Panc1 (cell line): ENCODE results near the gene NTM. TPM values are rescaled to one million over a fixed set of nuclear protein-coding genes. Genes with fewer than 3 reads are reported as not detected.

Experiments used
- ATAC-seq: fragments of 200-7000 bp; cut with Tn5 transposase; 2 replicates; pipeline ENCODE4 v1.9.1; 2020; ENCODE audit warnings: mild to moderate bottlenecking, moderate library complexity
- BruUV-seq: library from RNA; stranded (reverse); fragments of 400-500 nt; replicated peaks from 2 replicates; lab custom pipeline; 2021; lab: Mats Ljungman, UMichigan
- CTCF ChIA-PET: fragments of 300-600 bp; sonication (Branson Sonifier 250); formaldehyde crosslinking; loops from one replicate; lab custom pipeline; 2022; ENCODE audit warnings: antibody characterized with exemption; lab: Charles Lee
- POLR2A ChIA-PET: fragments of 300-600 bp; sonication (Branson Sonifier 250); formaldehyde crosslinking; loops from one replicate; lab custom pipeline; 2022; ENCODE audit warnings: antibody characterized with exemption; lab: Charles Lee
- DNase-seq: peaks from one replicate; pipeline ENCODE4 v3.0.0-alpha.2; 2010; ENCODE audit warnings: low read depth, low spot score
- H3K27ac ChIP-seq: 2 replicates; pipeline ENCODE4 v1.5.1; 2011; ENCODE audit warnings: mild to moderate bottlenecking, low read length, inconsistent platforms
- H3K27me3 ChIP-seq: fragments of 200-500 bp; sonication (Bioruptor generic); 2 replicates; pipeline ENCODE4 v1.6.0; 2014; ENCODE audit warnings: low read length, inconsistent platforms; ENCODE audit not compliant: control insufficient read depth, insufficient read depth
- H3K36me3 ChIP-seq: fragments of 200-500 bp; sonication (Bioruptor generic); 2 replicates; pipeline ENCODE4 v1.5.1; 2014; ENCODE audit warnings: inconsistent platforms, mild to moderate bottlenecking, low read length, moderate library complexity; ENCODE audit not compliant: control insufficient read depth, insufficient read depth
- H3K4me1 ChIP-seq: 2 replicates; pipeline ENCODE4 v1.5.1; 2011; ENCODE audit warnings: inconsistent platforms, mild to moderate bottlenecking, low read length, moderate library complexity; ENCODE audit not compliant: control insufficient read depth, insufficient read depth
- H3K4me3 ChIP-seq, 2 experiments: 2 replicates each; pipeline ENCODE4 v1.5.1; 2011 to 2012; ENCODE audit warnings: low read depth in 2 of 2, low read length in 2 of 2, mild to moderate bottlenecking in 2 of 2, inconsistent platforms in 1 of 2, moderate library complexity in 1 of 2
- H3K9me3 ChIP-seq: fragments of 200-500 bp; sonication (Bioruptor generic); 2 replicates; pipeline ENCODE4 v1.5.1; 2014; ENCODE audit warnings: low read depth, mild to moderate bottlenecking, inconsistent platforms, low read length, moderate library complexity; ENCODE audit not compliant: control insufficient read depth, insufficient read depth
- CTCF ChIP-seq: fragments of 450-650 bp; IDR thresholded peaks from 2 replicates; pipeline ENCODE4 v1.5.1; 2017; ENCODE audit warnings: mild to moderate bottlenecking
- POLR2AphosphoS5 ChIP-seq: IDR thresholded peaks from 2 replicates; pipeline ENCODE4 v1.6.1; 2012; ENCODE audit warnings: mild to moderate bottlenecking, low read depth, low read length, moderate library complexity
- REST ChIP-seq, 2 experiments: IDR thresholded peaks; 2 replicates each; pipeline ENCODE4 v1.6.1; 2011 to 2012; ENCODE audit warnings: low read depth in 2 of 2, control low read depth in 1 of 2, low read length in 1 of 2, mild to moderate bottlenecking in 1 of 2, moderate library complexity in 1 of 2; ENCODE audit not compliant: insufficient read depth in 1 of 2
- SIN3A ChIP-seq: IDR thresholded peaks from 2 replicates; pipeline ENCODE4 v1.6.1; 2012; ENCODE audit warnings: low read depth, mild to moderate bottlenecking, low read length, moderate library complexity, borderline replicate concordance; ENCODE audit not compliant: insufficient read depth
- TCF7L2 ChIP-seq: IDR thresholded peaks from 2 replicates; pipeline ENCODE4 v1.6.1; 2011; ENCODE audit warnings: mild to moderate bottlenecking, low read depth, low read length, inconsistent platforms
- in situ Hi-C: cut with HindIII; loops from 2 replicates; pipeline ENCODE4 v1.10.0; 2016; ENCODE audit warnings: low sequenced_read_pairs, low pct_unique_long_range_greater_than_20kb
- intact Hi-C: fragments of 100-400 bp; cut with micrococcal nuclease; formaldehyde crosslinking; loops from one replicate; pipeline ENCODE4 v1.10.0; 2022; ENCODE audit not compliant: unreplicated experiment
- total RNA-seq: library from RNA; stranded (reverse); gene quantifications from one replicate; pipeline ENCODE4 v1.2.1, GENCODE V29; 2021; ENCODE audit not compliant: unreplicated experiment

NTM gene
- total RNA-seq, 1 experiment from 2014 or later = 0.10 TPM

GRCh38 chr11:132022285-132022684, 651.9 kb downstream of the NTM start:
- Histone ChIP-seq H3K4me1 (no peaks in the 10 kb centered on the region), H3K27ac (no peak overlapping the region), H3K9me3 (peaks cover 4% of the 10 kb centered on the region; the same call in 1 of the 2 replicates), H3K4me3 (no peak overlapping the region), H3K36me3 (no peaks in the 10 kb centered on the region), H3K27me3 (no peaks in the 10 kb centered on the region)
- no TSS peak for BruUV-seq
- TF ChIP-seq TCF7L2 = no peak
- intact Hi-C loops = loop anchor here (10.0 kb wide), 1 partner anchor 327 kb away; no protein-coding TSS in a partner anchor
- POLR2A ChIA-PET = no interaction called here
- no peak for ATAC-seq
- no peak for DNase-seq
- CTCF ChIA-PET = no interaction called here
- in situ Hi-C loops = no loop called here

GRCh38 chr11:132022733-132023478, 652.5 kb downstream of the NTM start:
- Histone ChIP-seq H3K36me3 (no peaks in the 10 kb centered on the region), H3K4me1 (no peaks in the 10 kb centered on the region), H3K4me3 (no peak overlapping the region), H3K27ac (no peak overlapping the region), H3K27me3 (no peaks in the 10 kb centered on the region), H3K9me3 (peaks cover 4% of the 10 kb centered on the region; the same call in 1 of the 2 replicates)
- in situ Hi-C loops (no loop called here), intact Hi-C loops (loop anchor here (10.0 kb wide), 1 partner anchor 328 kb away; no protein-coding TSS in a partner anchor)
- BruUV-seq = no TSS peak
- ATAC-seq = no peak
- no peak for DNase-seq
- ChIA-PET CTCF (no interaction called here), POLR2A (no interaction called here)
- TF ChIP-seq POLR2AphosphoS5 (no peak), SIN3A (no peak), REST (IDR thresholded peaks at IDR 0.05; ENCODE audit: insufficient read depth in 1 of 2, low read depth in 2 of 2, low read length in 1 of 2) (no peak), CTCF (no peak), TCF7L2 (no peak)
